Endothelial cell of umbilical vein (primary cell): ENCODE data around the gene ZNRF1. TPM values are rescaled to one million over a fixed set of nuclear protein-coding genes. Genes with fewer than 3 reads are reported as not detected.
A peak's percentile ranks its signal among the peaks of the same experiment; 100 is the strongest.
"Not testable (repeated sequence)": the region's sequence is repeated elsewhere in the genome, so short reads cannot be mapped to it uniquely, and the experiment has no call there.

Source experiments
- BruUV-seq: library from RNA; stranded (reverse); fragments of 400-500 nt; replicated peaks from 2 replicates; lab custom pipeline; 2021; lab: Mats Ljungman, UMichigan
- CTCF ChIA-PET: fragments of 300-600, 350-600 bp; sonication (Branson Sonifier 250); formaldehyde crosslinking; loops from one replicate; lab custom pipeline; 2021; ENCODE audit warnings: antibody characterized with exemption, inconsistent platforms; lab: Charles Lee
- POLR2A ChIA-PET: fragments of 300-600, 350-600 bp; sonication (Branson Sonifier 250); formaldehyde crosslinking; loops from one replicate; lab custom pipeline; 2021; ENCODE audit warnings: antibody characterized with exemption, inconsistent platforms; lab: Charles Lee
- DNase-seq: peaks from one replicate; pipeline ENCODE4 v3.0.0-alpha.2; 2011; ENCODE audit warnings: low read depth, low spot score
- FAIRE-seq: peaks from 2 replicates; lab custom pipeline; 2011; peaks lifted over from hg19 to GRCh38; lab: Jason Lieb, UNC
- H2AFZ ChIP-seq: 2 replicates; pipeline ENCODE4 v1.6.0; 2012; ENCODE audit warnings: low read depth, low read length, control low read depth, inconsistent platforms
- H3K27ac ChIP-seq: 2 replicates; pipeline ENCODE4 v1.5.1; 2011; ENCODE audit warnings: low read depth, mild to moderate bottlenecking, control low read depth, low read length, moderate library complexity; ENCODE audit not compliant: insufficient read depth
- H3K27me3 ChIP-seq, 2 experiments: 2 replicates each; pipeline versions ENCODE4 v1.6.0 to v1.6.1; 2011; ENCODE audit warnings: low read length in 2 of 2, mixed read lengths in 1 of 2; ENCODE audit not compliant: control insufficient read depth in 2 of 2, insufficient read depth in 2 of 2
- H3K36me3 ChIP-seq, 2 experiments: 2 replicates in 1 of 2; 3 replicates in 1 of 2; pipeline ENCODE4 v1.5.1; 2011; ENCODE audit warnings: low read length in 2 of 2, mild to moderate bottlenecking in 1 of 2, moderate library complexity in 1 of 2; ENCODE audit not compliant: control insufficient read depth in 2 of 2, insufficient read depth in 2 of 2; ENCODE audit errors: extremely low read depth in 1 of 2
- H3K4me1 ChIP-seq: 3 replicates; pipeline ENCODE4 v1.5.1; 2011; ENCODE audit warnings: mild to moderate bottlenecking, low read length; ENCODE audit not compliant: control insufficient read depth, insufficient read depth; ENCODE audit errors: extremely low read depth
- H3K4me2 ChIP-seq: 2 replicates; pipeline ENCODE4 v1.6.1; 2011; ENCODE audit warnings: low read length, control low read depth, mixed read lengths; ENCODE audit not compliant: insufficient read depth
- H3K4me3 ChIP-seq, 3 experiments: fragments of 200-600 bp in 1 of 3; sonication (generic), shearing (Covaris generic) in 1 of 3; replicated peaks in 1 of 3; 2 replicates each; pipeline ENCODE4 v1.5.1; 2011 to 2016; ENCODE audit warnings: control low read depth in 3 of 3, low read length in 3 of 3, mild to moderate bottlenecking in 2 of 3, inconsistent platforms in 1 of 3, low read depth in 1 of 3, moderate library complexity in 1 of 3; ENCODE audit not compliant: insufficient read depth in 1 of 3
- H3K79me2 ChIP-seq: 2 replicates; pipeline ENCODE4 v1.6.0; 2012; ENCODE audit warnings: low read length, inconsistent platforms; ENCODE audit not compliant: control insufficient read depth, insufficient read depth
- H3K9ac ChIP-seq: replicated peaks from 2 replicates; pipeline ENCODE3; 2011; ENCODE audit warnings: low read length, control low read depth; ENCODE audit not compliant: insufficient read depth; ENCODE audit errors: extremely low read depth
- H3K9me1 ChIP-seq: replicated peaks from 3 replicates; pipeline ENCODE4 v1.6.0; 2011; ENCODE audit warnings: mild to moderate bottlenecking, low read length; ENCODE audit not compliant: control insufficient read depth, insufficient read depth; ENCODE audit errors: extremely low read depth
- H3K9me3 ChIP-seq: replicated peaks from 2 replicates; pipeline ENCODE4 v1.5.1; 2012; ENCODE audit warnings: low read length, inconsistent platforms; ENCODE audit not compliant: control insufficient read depth, insufficient read depth
- H4K20me1 ChIP-seq: replicated peaks from 2 replicates; pipeline ENCODE3; 2011; ENCODE audit warnings: mild to moderate bottlenecking, low read length; ENCODE audit not compliant: control insufficient read depth, insufficient read depth; ENCODE audit errors: extremely low read depth
- EZH2 ChIP-seq: IDR thresholded peaks from 2 replicates; pipeline ENCODE4 v1.6.1; 2012; ENCODE audit warnings: borderline replicate concordance, low read depth, mild to moderate bottlenecking, moderate library complexity, low read length, inconsistent platforms; ENCODE audit not compliant: severe bottlenecking
- FOS ChIP-seq: IDR thresholded peaks from 2 replicates; pipeline ENCODE4 v1.6.1; 2011; ENCODE audit warnings: mild to moderate bottlenecking, low read length, moderate library complexity, borderline replicate concordance; ENCODE audit not compliant: insufficient read depth
- GATA2 ChIP-seq: IDR thresholded peaks from 2 replicates; pipeline ENCODE4 v1.7.0; 2011; ENCODE audit warnings: low read depth, mild to moderate bottlenecking, moderate library complexity, mixed read lengths, low read length; ENCODE audit not compliant: insufficient read length, insufficient read depth
- JUN ChIP-seq: IDR thresholded peaks from 2 replicates; pipeline ENCODE4 v1.6.1; 2011; ENCODE audit warnings: borderline replicate concordance, low read depth; ENCODE audit not compliant: insufficient read length, insufficient read depth
- MYC ChIP-seq: IDR thresholded peaks from one replicate; pipeline ENCODE4 v1.6.1; 2011; ENCODE audit warnings: mild to moderate bottlenecking, low read depth, low read length
- POLR2A ChIP-seq: IDR thresholded peaks from 2 replicates; pipeline ENCODE4 v1.6.1; 2012; ENCODE audit warnings: low read depth, mild to moderate bottlenecking, control low read depth, low read length
- POLR2AphosphoS5 ChIP-seq: IDR thresholded peaks from 2 replicates; pipeline ENCODE4 v1.6.1; 2012; ENCODE audit warnings: low read depth, mild to moderate bottlenecking, control low read depth, low read length, moderate library complexity; ENCODE audit not compliant: insufficient read depth
- dilution Hi-C: fragments of 300-500 bp; cut with MboI; formaldehyde crosslinking; loops from one replicate; pipeline ENCODE4 v1.15.0; 2019; ENCODE audit warnings: low sequenced_read_pairs; ENCODE audit not compliant: extremely low pct_ligation_motif_present
- intact Hi-C: fragments of 100-400 bp; cut with micrococcal nuclease; formaldehyde crosslinking; loops from one replicate; pipeline ENCODE4 v1.10.0; 2022
- polyA plus RNA-seq, 4 experiments: library from polyadenylated mRNA; depleted of rRNA in 3 of 4; stranded (reverse) in 3 of 4; unstranded in 1 of 4; fragments of >200 nt; gene quantifications; 2 replicates each; pipeline versions ENCODE4 v1.2.1 to v1.2.3, GENCODE V29; 2011 to 2012; ENCODE audit warnings: missing spikeins in 1 of 4
- total RNA-seq: library from RNA; stranded (reverse); gene quantifications from 2 replicates; pipeline ENCODE4 v1.2.3, GENCODE V29; 2021
- TF ChIP-seq, protein P1 (sequence below), 2 donors: IDR thresholded peaks; 1 replicate in 1 of 2; 2 replicates in 1 of 2; pipeline ENCODE4 v1.5.1; 2011; ENCODE audit warnings: low read length in 2 of 2, mild to moderate bottlenecking in 2 of 2, moderate library complexity in 2 of 2, control low read depth in 1 of 2, inconsistent platforms in 1 of 2, low read depth in 1 of 2; ENCODE audit not compliant: insufficient read depth in 1 of 2; ENCODE audit errors: extremely low read depth in 1 of 2
- TF ChIP-seq, protein P2 (sequence below): IDR thresholded peaks from 2 replicates; pipeline ENCODE4 v1.6.1; 2011; ENCODE audit not compliant: insufficient read depth, insufficient read length

Gene ZNRF1
- total and polyA plus RNA-seq, 2 donors (not counting 3 experiments of a cell fraction or from before 2014, with no cell fraction given) = 23.7 to 34.9 TPM

DNA sequence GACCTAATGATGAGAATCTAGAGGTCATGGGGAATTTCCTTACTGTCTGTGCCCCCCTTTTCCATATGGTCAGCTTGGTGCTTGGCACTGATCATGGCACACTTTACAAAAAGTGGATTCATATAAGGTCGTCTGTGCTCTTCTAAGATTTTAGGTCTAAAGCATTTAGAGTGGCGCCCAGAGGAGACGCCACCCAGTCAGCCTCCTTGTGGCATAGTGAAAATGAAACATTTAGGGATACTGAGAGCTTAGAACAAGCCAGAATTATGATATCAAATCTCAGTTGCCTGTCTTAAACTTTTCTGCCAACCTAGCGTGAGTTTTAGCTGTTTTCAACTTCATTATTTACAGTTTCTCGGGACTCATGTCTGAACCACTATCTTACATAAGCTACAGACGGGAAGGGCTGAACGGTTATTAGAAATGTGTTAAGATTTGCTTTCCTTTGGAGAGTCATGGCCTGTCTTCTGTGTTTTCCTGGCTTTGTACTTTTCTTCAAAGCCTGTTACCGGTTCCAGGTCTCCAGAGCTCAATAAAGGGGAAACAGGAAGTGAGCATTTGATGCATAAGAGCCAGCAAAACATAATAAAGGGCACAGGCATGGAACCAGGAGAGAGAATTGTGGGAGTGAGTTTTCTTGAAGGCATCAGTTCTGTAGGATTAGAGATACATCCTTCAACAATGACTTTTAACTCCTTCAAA lies 13.7 kb downstream of the ZNRF1 start:
- peak overlapping the region; percentile 92 for H3K27ac ChIP-seq
- intact Hi-C loops = loop anchor here (1.0 to 2.0 kb wide), 4 partner anchors 12 to 75 kb away; partner anchors contain the start of gene WDR59
- no peaks in the 10 kb centered on the region for H3K36me3 ChIP-seq
- ChIA-PET POLR2A (interaction anchor here (1.2 kb wide), 1 partner anchor 28 kb away, joined by 3 read pairs; the partner anchor contains the start of gene WDR59), CTCF (interaction anchor here (0.8 to 3.9 kb wide), 9 partner anchors 10 to 186 kb away, joined by 3 to 39 read pairs (median 7); partner anchors contain the start of gene ZNRF1)
- peak overlapping the region; percentile 69 for H3K9ac ChIP-seq
- dilution Hi-C loops = no loop called here
- FAIRE-seq = peak; percentile 95
- no peaks in the 10 kb centered on the region for H3K9me1 ChIP-seq
- peak overlapping the region; percentile 39 for H2AFZ ChIP-seq
- peak overlapping the region; percentile 96 for H3K4me2 ChIP-seq
- H4K20me1 ChIP-seq = no peaks in the 10 kb centered on the region
- no peaks in the 10 kb centered on the region for H3K27me3 ChIP-seq
- DNase-seq = peak; percentile 93
- BruUV-seq = TSS peak; percentile 85
- TF ChIP-seq FOS (peak; percentile 50), POLR2A (no peak), GATA2 (no peak), JUN (peak; percentile 21), MYC (no peak), EZH2 (no peak), POLR2AphosphoS5 (peak; percentile 49)
- TF ChIP-seq, protein P1, sequence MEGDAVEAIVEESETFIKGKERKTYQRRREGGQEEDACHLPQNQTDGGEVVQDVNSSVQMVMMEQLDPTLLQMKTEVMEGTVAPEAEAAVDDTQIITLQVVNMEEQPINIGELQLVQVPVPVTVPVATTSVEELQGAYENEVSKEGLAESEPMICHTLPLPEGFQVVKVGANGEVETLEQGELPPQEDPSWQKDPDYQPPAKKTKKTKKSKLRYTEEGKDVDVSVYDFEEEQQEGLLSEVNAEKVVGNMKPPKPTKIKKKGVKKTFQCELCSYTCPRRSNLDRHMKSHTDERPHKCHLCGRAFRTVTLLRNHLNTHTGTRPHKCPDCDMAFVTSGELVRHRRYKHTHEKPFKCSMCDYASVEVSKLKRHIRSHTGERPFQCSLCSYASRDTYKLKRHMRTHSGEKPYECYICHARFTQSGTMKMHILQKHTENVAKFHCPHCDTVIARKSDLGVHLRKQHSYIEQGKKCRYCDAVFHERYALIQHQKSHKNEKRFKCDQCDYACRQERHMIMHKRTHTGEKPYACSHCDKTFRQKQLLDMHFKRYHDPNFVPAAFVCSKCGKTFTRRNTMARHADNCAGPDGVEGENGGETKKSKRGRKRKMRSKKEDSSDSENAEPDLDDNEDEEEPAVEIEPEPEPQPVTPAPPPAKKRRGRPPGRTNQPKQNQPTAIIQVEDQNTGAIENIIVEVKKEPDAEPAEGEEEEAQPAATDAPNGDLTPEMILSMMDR (IDR thresholded peaks at IDR 0.05; ENCODE audit: extremely low read depth in 1 of 2, insufficient read depth in 1 of 2, low read depth in 1 of 2, low read length in 2 of 2) = no peak
- TF ChIP-seq, protein P2, sequence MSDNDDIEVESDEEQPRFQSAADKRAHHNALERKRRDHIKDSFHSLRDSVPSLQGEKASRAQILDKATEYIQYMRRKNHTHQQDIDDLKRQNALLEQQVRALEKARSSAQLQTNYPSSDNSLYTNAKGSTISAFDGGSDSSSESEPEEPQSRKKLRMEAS = no peak
- H3K9me3 ChIP-seq = no peaks in the 10 kb centered on the region
- peak overlapping the region in 1 of 3 experiments; percentile 34 for H3K4me3 ChIP-seq
- H3K79me2 ChIP-seq = peaks cover 60% of the 10 kb centered on the region
- peaks cover 35% of the 10 kb centered on the region for H3K4me1 ChIP-seq

DNA sequence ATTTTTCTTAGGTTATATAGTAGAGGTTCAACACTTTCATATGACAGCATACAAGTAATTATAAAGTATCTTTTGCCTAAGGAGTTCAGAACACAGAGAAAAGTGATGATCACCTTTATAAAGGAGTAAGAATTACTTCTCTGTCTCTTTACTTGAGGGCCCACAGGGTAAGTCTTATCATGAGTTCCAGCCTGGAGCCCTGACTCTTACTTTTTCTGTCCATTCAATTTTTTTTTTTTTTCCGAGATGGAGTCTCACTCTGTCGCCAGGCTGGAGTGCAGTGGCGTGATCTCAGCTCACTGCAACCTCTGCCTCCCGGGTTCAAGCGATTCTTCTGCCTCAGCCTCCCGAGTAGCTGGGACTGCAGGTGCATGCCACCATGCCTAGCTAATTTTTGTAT lies 14.3 kb downstream of the ZNRF1 start:
- Histone ChIP-seq H3K79me2 (peaks cover 64% of the 10 kb centered on the region), H3K9ac (peak overlapping the region; percentile 69), H3K27ac (peak overlapping the region; percentile 92), H3K4me1 (peaks cover 35% of the 10 kb centered on the region), H3K4me2 (peak overlapping the region; percentile 96), H3K4me3 (peak overlapping the region in 1 of 3 experiments; percentile 34)
- DNase-seq, BruUV-seq, FAIRE-seq, H4K20me1 ChIP-seq, H3K9me1 ChIP-seq, dilution Hi-C loops, H3K36me3 ChIP-seq, H3K9me3 ChIP-seq, H2AFZ ChIP-seq, H3K27me3 ChIP-seq: not testable (repeated sequence)
- CTCF ChIA-PET = interaction anchor here (0.8 to 3.9 kb wide), 6 partner anchors 10 to 150 kb away, joined by 3 to 39 read pairs (median 7); partner anchors contain the start of gene ZNRF1
- intact Hi-C loops = loop anchor here (2.0 kb wide), 1 partner anchor 14 kb away; no protein-coding TSS in a partner anchor
- POLR2A ChIA-PET = interaction anchor here (1.2 kb wide), 1 partner anchor 28 kb away, joined by 3 read pairs; the partner anchor contains the start of gene WDR59
